Measurements from ENCODE around the gene ZPBP2. TPM values are rescaled to one million over a fixed set of nuclear protein-coding genes. Genes with fewer than 3 reads are reported as not detected.

Gene ZPBP2
- total and polyA plus RNA-seq, 2 of the 13 experiments (the other 11 are each of a cell fraction or from before 2014, with no cell fraction given) = not detected

DNA sequence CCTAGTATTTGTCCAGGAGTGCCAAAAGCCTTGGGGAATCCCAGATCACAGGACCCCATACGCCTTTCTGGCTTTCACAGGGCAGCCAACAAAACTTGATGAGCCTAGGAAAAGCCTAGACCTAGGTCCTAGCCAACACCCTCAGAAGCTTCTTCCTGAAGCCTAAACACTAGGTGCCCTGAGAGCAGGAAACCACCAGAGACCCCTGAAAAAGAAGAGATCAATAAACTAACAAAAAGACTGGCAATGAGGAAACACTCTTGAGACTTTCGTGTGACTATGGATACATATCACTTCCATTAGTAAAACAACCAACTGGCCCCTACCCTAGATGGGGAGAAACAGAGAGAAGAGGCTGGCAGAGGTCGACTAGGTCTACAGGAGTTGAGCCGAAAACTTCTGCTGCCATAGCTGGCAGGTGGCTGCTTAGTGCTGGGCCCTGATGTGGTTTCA, 58.2 kb downstream of the ZPBP2 start:
- peak overlapping the region; percentile 93 for H3K27ac ChIP-seq (ENCODE audit: extremely low read length, insufficient read depth, low read length)
- TF ChIP-seq TCF12 (IDR thresholded peaks at IDR 0.05) = no peak
- no peak for TF ChIP-seq TCF12 (CRISPR knock-in tag; IDR thresholded peaks at IDR 0.05)
- TF ChIP-seq ZNF451 (CRISPR knock-in tag; IDR thresholded peaks at IDR 0.05) = no peak
- TF ChIP-seq FOSL1 (CRISPR knock-in tag; IDR thresholded peaks at IDR 0.05; ENCODE audit: borderline replicate concordance) = no peak
- TF ChIP-seq, protein P1, sequence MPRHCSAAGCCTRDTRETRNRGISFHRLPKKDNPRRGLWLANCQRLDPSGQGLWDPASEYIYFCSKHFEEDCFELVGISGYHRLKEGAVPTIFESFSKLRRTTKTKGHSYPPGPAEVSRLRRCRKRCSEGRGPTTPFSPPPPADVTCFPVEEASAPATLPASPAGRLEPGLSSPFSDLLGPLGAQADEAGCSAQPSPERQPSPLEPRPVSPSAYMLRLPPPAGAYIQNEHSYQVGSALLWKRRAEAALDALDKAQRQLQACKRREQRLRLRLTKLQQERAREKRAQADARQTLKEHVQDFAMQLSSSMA (CRISPR knock-in tag; IDR thresholded peaks at IDR 0.05) = no peak
- TF ChIP-seq, protein P2, sequence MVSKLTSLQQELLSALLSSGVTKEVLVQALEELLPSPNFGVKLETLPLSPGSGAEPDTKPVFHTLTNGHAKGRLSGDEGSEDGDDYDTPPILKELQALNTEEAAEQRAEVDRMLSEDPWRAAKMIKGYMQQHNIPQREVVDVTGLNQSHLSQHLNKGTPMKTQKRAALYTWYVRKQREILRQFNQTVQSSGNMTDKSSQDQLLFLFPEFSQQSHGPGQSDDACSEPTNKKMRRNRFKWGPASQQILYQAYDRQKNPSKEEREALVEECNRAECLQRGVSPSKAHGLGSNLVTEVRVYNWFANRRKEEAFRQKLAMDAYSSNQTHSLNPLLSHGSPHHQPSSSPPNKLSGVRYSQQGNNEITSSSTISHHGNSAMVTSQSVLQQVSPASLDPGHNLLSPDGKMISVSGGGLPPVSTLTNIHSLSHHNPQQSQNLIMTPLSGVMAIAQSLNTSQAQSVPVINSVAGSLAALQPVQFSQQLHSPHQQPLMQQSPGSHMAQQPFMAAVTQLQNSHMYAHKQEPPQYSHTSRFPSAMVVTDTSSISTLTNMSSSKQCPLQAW (CRISPR knock-in tag; IDR thresholded peaks at IDR 0.05) = no peak
- TF ChIP-seq HOXA3 (CRISPR knock-in tag; IDR thresholded peaks at IDR 0.05) = no peak
- TF ChIP-seq, protein P3, sequence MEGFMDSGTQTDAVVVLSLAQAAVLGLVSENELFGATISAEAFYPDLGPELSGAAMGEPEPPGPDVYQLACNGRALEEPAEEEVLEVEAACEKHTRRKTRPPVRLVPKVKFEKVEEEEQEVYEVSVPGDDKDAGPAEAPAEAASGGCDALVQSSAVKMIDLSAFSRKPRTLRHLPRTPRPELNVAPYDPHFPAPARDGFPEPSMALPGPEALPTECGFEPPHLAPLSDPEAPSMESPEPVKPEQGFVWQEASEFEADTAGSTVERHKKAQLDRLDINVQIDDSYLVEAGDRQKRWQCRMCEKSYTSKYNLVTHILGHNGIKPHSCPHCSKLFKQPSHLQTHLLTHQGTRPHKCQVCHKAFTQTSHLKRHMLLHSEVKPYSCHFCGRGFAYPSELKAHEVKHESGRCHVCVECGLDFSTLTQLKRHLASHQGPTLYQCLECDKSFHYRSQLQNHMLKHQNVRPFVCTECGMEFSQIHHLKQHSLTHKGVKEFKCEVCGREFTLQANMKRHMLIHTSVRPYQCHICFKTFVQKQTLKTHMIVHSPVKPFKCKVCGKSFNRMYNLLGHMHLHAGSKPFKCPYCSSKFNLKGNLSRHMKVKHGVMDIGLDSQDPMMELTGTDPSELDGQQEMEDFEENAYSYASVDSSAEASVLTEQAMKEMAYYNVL (CRISPR knock-in tag; IDR thresholded peaks at IDR 0.05; ENCODE audit: borderline replicate concordance) = 0 out of 2 replicates have a peak, but pooled peaks have one; percentile 12
- TF ChIP-seq STAG1 (CRISPR knock-in tag; IDR thresholded peaks at IDR 0.05) = no peak
- no peak for TF ChIP-seq CBX2 (IDR thresholded peaks at IDR 0.05; ENCODE audit: low read depth, low read length)
- TF ChIP-seq CBX2 (CRISPR knock-in tag; IDR thresholded peaks at IDR 0.05; ENCODE audit: low read depth) = no peak
- no peak for TF ChIP-seq MTA3 (CRISPR knock-in tag; IDR thresholded peaks at IDR 0.05)
- TF ChIP-seq SMAD9 (CRISPR knock-in tag; IDR thresholded peaks at IDR 0.05) = 0 out of 2 replicates have a peak, but pooled peaks have one; percentile 6
- no peak; the same call in 1 of the 2 replicates for TF ChIP-seq FLYWCH1 (CRISPR knock-in tag; IDR thresholded peaks at IDR 0.05)
- TF ChIP-seq ZNF484 (CRISPR knock-in tag; IDR thresholded peaks at IDR 0.05; ENCODE audit: borderline replicate concordance, low read depth) = no peak
- TF ChIP-seq ZNF234 (CRISPR knock-in tag; conservative IDR thresholded peaks at IDR 0.05) = no peak
- TF ChIP-seq ZSCAN20 (CRISPR knock-in tag; IDR thresholded peaks at IDR 0.05; ENCODE audit: borderline replicate concordance) = no peak
- TF ChIP-seq, protein P4, sequence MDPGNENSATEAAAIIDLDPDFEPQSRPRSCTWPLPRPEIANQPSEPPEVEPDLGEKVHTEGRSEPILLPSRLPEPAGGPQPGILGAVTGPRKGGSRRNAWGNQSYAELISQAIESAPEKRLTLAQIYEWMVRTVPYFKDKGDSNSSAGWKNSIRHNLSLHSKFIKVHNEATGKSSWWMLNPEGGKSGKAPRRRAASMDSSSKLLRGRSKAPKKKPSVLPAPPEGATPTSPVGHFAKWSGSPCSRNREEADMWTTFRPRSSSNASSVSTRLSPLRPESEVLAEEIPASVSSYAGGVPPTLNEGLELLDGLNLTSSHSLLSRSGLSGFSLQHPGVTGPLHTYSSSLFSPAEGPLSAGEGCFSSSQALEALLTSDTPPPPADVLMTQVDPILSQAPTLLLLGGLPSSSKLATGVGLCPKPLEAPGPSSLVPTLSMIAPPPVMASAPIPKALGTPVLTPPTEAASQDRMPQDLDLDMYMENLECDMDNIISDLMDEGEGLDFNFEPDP (CRISPR knock-in tag; conservative IDR thresholded peaks at IDR 0.05) = no peak
- no peak for TF ChIP-seq SAFB2 (CRISPR knock-in tag; IDR thresholded peaks at IDR 0.05; ENCODE audit: borderline replicate concordance, low read depth)

More for the DNA sequence above, 58.2 kb downstream of the ZPBP2 start:
- H3K27me3 ChIP-seq (ENCODE audit: control insufficient read depth in 1 of 2, insufficient read depth in 2 of 2, low read length in 2 of 2) = no peaks in the 10 kb centered on the region; a peak in 1 of 5 replicates
- no peak for DNase-seq (ENCODE audit: low spot score)
- FAIRE-seq = no peak
- in situ Hi-C loops (cut with HindIII; ENCODE audit: extremely low pct_ligation_motif_present, low pct_unique_long_range_greater_than_20kb) (no loop called here), intact Hi-C loops (cut with micrococcal nuclease; ENCODE audit: unreplicated experiment) (loop anchor here (2.0 to 10.0 kb wide), 2 partner anchors 55 to 179 kb away; partner anchors contain the start of genes NR1D1 and PSMD3)
- CTCF ChIA-PET (ENCODE audit: low intra/inter-chr PET ratio, low total read pairs) = no interaction called here
- peaks cover 7% of the 10 kb centered on the region; the same call in 1 of the 2 replicates for H4K20me1 ChIP-seq (ENCODE audit: insufficient read depth, low read length)
- peak overlapping the region; percentile 90 for H3K9ac ChIP-seq (ENCODE audit: insufficient read depth, low read depth, low read length)
- no peak for ATAC-seq
- peaks cover 23 to 26% of the 10 kb centered on the region in 2 experiments for H3K36me3 ChIP-seq (replicated peaks in 1 of 2; ENCODE audit: control insufficient read depth in 1 of 2, insufficient read depth in 2 of 2, low read length in 2 of 2)
- POLR2A ChIA-PET = interaction anchor here (0.6 to 5.3 kb wide), 15 partner anchors 8 to 223 kb away, joined by 3 to 47 read pairs (median 4); partner anchors contain the start of genes GSDMB and PSMD3
- H3K4me2 ChIP-seq (ENCODE audit: low read depth, low read length) = peak overlapping the region; percentile 97
- H3K4me1 ChIP-seq (ENCODE audit: insufficient read depth, low read length) = peaks cover 77% of the 10 kb centered on the region
- no peak overlapping the region for H2AFZ ChIP-seq (ENCODE audit: low read length)
- H3K4me3 ChIP-seq (replicated peaks in 1 of 3; ENCODE audit: insufficient read depth in 1 of 3, low read depth in 2 of 3, low read length in 3 of 3) = peak overlapping the region; percentile 72 to 96 (median 90)
- 17% methylated on average over 4 of the region's 4 CpGs for WGBS (ENCODE audit: low lambda C conversion rate)
- H3K9me3 ChIP-seq (ENCODE audit: low read length) = no peaks in the 10 kb centered on the region
- peaks cover 50% of the 10 kb centered on the region for H3K79me2 ChIP-seq (ENCODE audit: insufficient read depth, low read length)
- BruUV-seq (replicated peaks) = no TSS peak
